ENCODE data around the gene GOLGA6L10. TPM values are rescaled to one million over a fixed set of nuclear protein-coding genes. Genes with fewer than 3 reads are reported as not detected.
"Not testable (repeated sequence)": the region's sequence is repeated elsewhere in the genome, so short reads cannot be mapped to it uniquely, and the experiment has no call there.

The GOLGA6L10 gene
- total and polyA plus RNA-seq, 9 of the 15 experiments (the other 6 are each of a cell fraction or from before 2014, with no cell fraction given) = 0.32 to 7.1 (median 2.0) TPM

GRCh38 chr15:82342632-82343374, 6.5 kb downstream of the GOLGA6L10 start:
- H3K9me1 ChIP-seq (ENCODE audit: control insufficient read depth, insufficient read depth, low read length); H3K4me3 ChIP-seq; H3K79me2 ChIP-seq (ENCODE audit: control insufficient read depth, insufficient read depth, low read length); H3K27me3 ChIP-seq (ENCODE audit: control insufficient read depth in 2 of 2, insufficient read depth in 2 of 2, low read length in 2 of 2); FAIRE-seq; H3K36me3 ChIP-seq (ENCODE audit: control insufficient read depth, insufficient read depth, low read length); H3K27ac ChIP-seq (ENCODE audit: extremely low read depth, low read depth, low read length); POLR2A ChIA-PET; in situ Hi-C loops (cut with MboI); H3K4me2 ChIP-seq (ENCODE audit: insufficient read depth, low read length); H3K9me3 ChIP-seq (replicated peaks; ENCODE audit: control insufficient read depth, insufficient read depth, low read depth, low read length); ATAC-seq; DNase-seq (ENCODE audit: extremely low read depth in 1 of 4, low spot score in 3 of 4); intact Hi-C loops (cut with micrococcal nuclease); H3K9ac ChIP-seq (ENCODE audit: insufficient read depth in 1 of 2, low read depth in 2 of 2, low read length in 2 of 2); BruUV-seq (replicated peaks); CTCF ChIA-PET (ENCODE audit: low intra/inter-chr PET ratio); H4K20me1 ChIP-seq (replicated peaks; ENCODE audit: control insufficient read depth, insufficient read depth, low read length); H3K4me1 ChIP-seq (replicated peaks in 1 of 2; ENCODE audit: control insufficient read depth in 2 of 2, insufficient read depth in 2 of 2, low read length in 2 of 2): not testable (repeated sequence)
- TF ChIP-seq CTCF (IDR thresholded peaks at IDR 0.05 in 2 of 3, conservative IDR thresholded peaks at IDR 0.05 in 1 of 3; ENCODE audit: insufficient read depth in 2 of 3, low read depth in 1 of 3, low read length in 3 of 3) = peak in 2 of 3 experiments; percentile 14 to 46; a peak in 3 of 6 replicates
- WGBS (ENCODE audit: insufficient coverage, low coverage, missing lambda C conversion rate) = 29% methylated on average over 6 of the region's 11 CpGs
- H2AFZ ChIP-seq (ENCODE audit: low read depth, low read length) = 0 out of 2 replicates have a peak overlapping the region, but pooled peaks have one; percentile 55

- not testable (repeated sequence) for BruUV-seq (replicated peaks)
These were observed 10.7 kb downstream of the GOLGA6L10 start for GRCh38 chr15:82338573-82338972.

More at GRCh38 chr15:82338573-82338972, 10.7 kb downstream of the GOLGA6L10 start:
- POLR2A ChIA-PET; H3K27me3 ChIP-seq (ENCODE audit: control insufficient read depth in 2 of 2, insufficient read depth in 2 of 2, low read length in 2 of 2); H3K9me3 ChIP-seq (replicated peaks; ENCODE audit: control insufficient read depth, insufficient read depth, low read depth, low read length); H3K4me2 ChIP-seq (ENCODE audit: insufficient read depth, low read length); H4K20me1 ChIP-seq (replicated peaks; ENCODE audit: control insufficient read depth, insufficient read depth, low read length); H3K9me1 ChIP-seq (ENCODE audit: control insufficient read depth, insufficient read depth, low read length); intact Hi-C loops (cut with micrococcal nuclease); H3K4me1 ChIP-seq (replicated peaks in 1 of 2; ENCODE audit: control insufficient read depth in 2 of 2, insufficient read depth in 2 of 2, low read length in 2 of 2); H3K9ac ChIP-seq (ENCODE audit: insufficient read depth in 1 of 2, low read depth in 2 of 2, low read length in 2 of 2); H3K4me3 ChIP-seq; in situ Hi-C loops (cut with MboI); H3K27ac ChIP-seq (ENCODE audit: extremely low read depth, low read depth, low read length); DNase-seq (ENCODE audit: extremely low read depth in 1 of 4, low spot score in 3 of 4); FAIRE-seq; H3K79me2 ChIP-seq (ENCODE audit: control insufficient read depth, insufficient read depth, low read length); CTCF ChIA-PET (ENCODE audit: low intra/inter-chr PET ratio); H3K36me3 ChIP-seq (ENCODE audit: control insufficient read depth, insufficient read depth, low read length); ATAC-seq: not testable (repeated sequence)
- 60% methylated on average over 8 of the region's 8 CpGs for WGBS (ENCODE audit: insufficient coverage, low coverage, missing lambda C conversion rate)
- H2AFZ ChIP-seq (ENCODE audit: low read depth, low read length) = 0 out of 2 replicates have a peak overlapping the region, but pooled peaks have one; percentile 17
- peak in 1 of 2 experiments; percentile 2 for TF ChIP-seq E2F6 (IDR thresholded peaks at IDR 0.05; ENCODE audit: borderline replicate concordance in 1 of 2, extremely low read depth in 1 of 2, insufficient read depth in 1 of 2, insufficient read length in 1 of 2, low read depth in 1 of 2, low read length in 1 of 2, poor library complexity in 1 of 2, severe bottlenecking in 1 of 2)

Data from K562 (cell line).